ENCODE measurements around the gene AGPS. TPM values are rescaled to one million over a fixed set of nuclear protein-coding genes. Genes with fewer than 3 reads are reported as not detected.
"Not testable (repeated sequence)": the region's sequence is repeated elsewhere in the genome, so short reads cannot be mapped to it uniquely, and the experiment has no call there.

The AGPS gene
- total RNA-seq, 2 donors from 2014 or later = 38.8 to 44.6 TPM

DNA sequence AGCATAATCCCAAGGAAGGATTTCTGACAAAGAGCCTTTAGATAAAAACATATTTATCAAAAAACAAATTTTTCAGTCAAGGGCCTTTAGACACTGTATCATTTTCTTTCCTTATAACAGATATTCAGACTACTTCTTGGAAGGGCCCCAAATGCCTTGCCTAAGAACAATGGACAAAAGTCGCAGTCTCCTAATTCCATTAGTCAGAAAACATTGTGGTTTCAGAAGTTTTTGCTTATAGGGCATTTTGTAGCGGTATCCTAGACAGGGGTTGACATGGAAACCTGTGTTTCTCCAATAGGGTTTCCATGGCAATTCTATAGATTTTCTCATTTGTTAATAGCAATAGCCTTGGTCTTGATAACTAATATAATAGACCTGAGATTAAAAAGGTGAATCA lies 36.7 kb upstream of the AGPS start:
- Mint-ChIP-seq H3K4me3 (no peak overlapping the region), H3K9me3 (no peaks in the 10 kb centered on the region), H3K27me3 (ENCODE audit: low read depth) (no peaks in the 10 kb centered on the region), H3K27ac (no peak overlapping the region), H3K4me1 (ENCODE audit: low read depth) (no peaks in the 10 kb centered on the region), H3K36me3 (ENCODE audit: insufficient read depth in 2 of 2) (no peaks in the 10 kb centered on the region)
- ATAC-seq (replicated peaks in 1 of 2) (no peak), DNase-seq (no peak)

DNA sequence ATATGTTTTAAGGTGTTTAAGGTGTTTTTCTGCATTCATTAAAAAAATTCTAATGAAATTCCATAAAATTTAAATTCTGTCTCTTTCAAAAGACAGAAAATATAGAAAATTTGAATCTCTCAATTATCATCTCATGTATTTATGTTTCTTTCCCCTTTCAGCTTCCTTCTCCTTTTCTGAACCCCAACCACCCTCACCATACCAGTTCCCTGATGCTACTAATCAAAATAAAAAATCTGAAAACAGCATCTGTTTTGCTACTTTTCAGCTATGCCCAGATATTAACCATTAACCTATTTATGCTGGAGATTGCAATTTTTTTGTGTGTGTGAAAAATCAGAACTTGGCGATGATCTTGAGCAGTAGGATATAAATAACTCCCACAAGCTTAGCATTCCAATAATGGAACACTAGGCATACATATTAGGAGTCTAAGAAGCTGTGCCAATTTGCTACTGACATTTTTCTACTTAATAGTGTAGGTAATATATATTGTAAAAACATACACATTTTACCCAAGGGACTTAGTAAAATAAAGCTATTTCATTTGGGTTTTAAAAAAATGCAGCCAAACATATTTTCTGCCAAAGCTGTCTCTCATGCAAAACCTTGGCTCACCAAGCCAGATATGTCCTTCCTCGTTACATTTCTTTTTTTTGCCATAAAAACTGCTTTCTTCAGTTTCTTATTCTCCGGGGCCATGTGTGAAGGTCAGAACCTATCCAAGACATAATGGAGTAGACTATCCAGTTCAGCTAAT lies 32.6 kb upstream of the AGPS start:
- no peaks in the 10 kb centered on the region for H3K9me3 Mint-ChIP-seq

DNA sequence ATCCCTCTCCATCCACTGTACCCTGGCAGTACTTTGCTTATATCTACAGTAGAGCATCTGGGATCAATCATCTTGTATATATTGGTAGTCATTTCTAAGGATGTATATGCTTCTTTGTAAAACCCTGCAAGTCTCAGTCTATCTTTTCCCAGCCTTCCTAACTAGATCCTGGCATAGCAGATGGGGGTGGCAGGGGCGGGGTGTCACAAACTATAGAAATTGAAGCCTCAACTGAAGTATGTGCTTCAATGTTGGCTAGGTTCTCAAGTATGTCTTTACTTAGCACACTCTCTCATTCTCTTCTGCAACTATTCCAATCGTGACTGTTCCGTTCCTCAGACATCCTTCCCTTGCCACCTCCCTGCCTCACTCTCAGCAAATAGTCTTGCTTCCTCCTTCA lies 30.1 kb upstream of the AGPS start:
- no peak for DNase-seq
- Mint-ChIP-seq H3K4me3 (no peak overlapping the region), H3K9me3 (no peaks in the 10 kb centered on the region), H3K4me1 (ENCODE audit: low read depth) (no peaks in the 10 kb centered on the region), H3K27ac (no peak overlapping the region), H3K36me3 (ENCODE audit: insufficient read depth in 2 of 2) (no peaks in the 10 kb centered on the region), H3K27me3 (ENCODE audit: low read depth) (no peaks in the 10 kb centered on the region)
- ATAC-seq (replicated peaks in 1 of 2) = no peak

More for the DNA sequence above, 32.6 kb upstream of the AGPS start:
- no peak for ATAC-seq (replicated peaks in 1 of 2)
- Mint-ChIP-seq H3K27me3 (ENCODE audit: low read depth) (no peaks in the 10 kb centered on the region), H3K36me3 (ENCODE audit: insufficient read depth in 2 of 2) (no peaks in the 10 kb centered on the region), H3K4me1 (ENCODE audit: low read depth) (no peaks in the 10 kb centered on the region), H3K4me3 (no peak overlapping the region), H3K27ac (no peak overlapping the region)
- DNase-seq = no peak

DNA sequence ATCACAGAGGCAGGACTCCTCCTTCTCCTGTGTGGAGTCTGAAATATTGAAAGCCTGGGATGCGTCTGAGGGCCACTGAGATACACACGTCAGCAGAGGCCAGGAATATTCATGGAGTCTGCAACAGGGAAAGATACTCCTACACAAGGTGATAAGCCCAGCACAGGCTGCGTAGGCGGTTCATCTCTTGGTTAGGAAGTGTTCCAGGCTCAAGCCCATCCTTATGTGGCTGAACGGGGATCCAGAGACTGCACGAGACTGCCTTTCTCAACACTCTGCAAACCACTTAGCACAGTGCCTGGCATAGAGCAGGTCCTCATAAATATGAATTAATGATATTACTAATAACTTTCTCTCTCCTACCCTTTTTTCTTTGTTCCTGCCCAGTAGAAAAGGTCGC lies 29.2 kb upstream of the AGPS start:
- ATAC-seq (replicated peaks in 1 of 2) = no peak
- Mint-ChIP-seq H3K9me3 (peaks cover 3 to 5% of the 10 kb centered on the region in 2 donors), H3K4me3 (no peak overlapping the region)

DNA sequence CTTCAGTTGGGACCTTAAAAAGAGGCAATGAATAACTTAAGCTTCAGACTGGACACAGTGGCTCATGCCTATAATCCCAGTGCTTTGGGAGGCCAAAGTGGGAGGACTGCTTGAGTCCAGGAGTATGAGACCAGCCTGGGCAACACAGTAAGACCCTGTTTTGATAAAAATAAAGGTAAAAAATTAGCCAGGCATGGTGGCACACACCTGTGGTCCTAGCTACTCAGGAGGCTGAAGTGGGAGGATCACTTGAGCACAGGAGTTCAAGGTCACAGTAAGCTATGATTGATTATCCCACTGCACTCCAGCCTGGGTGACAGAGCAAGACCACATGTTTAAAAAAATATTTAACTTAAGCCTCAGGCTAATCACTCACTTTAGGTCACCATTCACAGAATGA lies 26.8 kb upstream of the AGPS start:
- H3K4me1 Mint-ChIP-seq (ENCODE audit: low read depth); DNase-seq; H3K4me3 Mint-ChIP-seq; H3K27ac Mint-ChIP-seq; H3K27me3 Mint-ChIP-seq (ENCODE audit: low read depth); ATAC-seq (replicated peaks in 1 of 2): not testable (repeated sequence)
- peaks cover 7 to 14% of the 10 kb centered on the region in 2 donors for H3K9me3 Mint-ChIP-seq
- H3K36me3 Mint-ChIP-seq (ENCODE audit: insufficient read depth in 2 of 2) = peaks cover 0 to 19% of the 10 kb centered on the region in 2 donors

More for the DNA sequence above, 29.2 kb upstream of the AGPS start:
- no peaks in the 10 kb centered on the region for H3K36me3 Mint-ChIP-seq (ENCODE audit: insufficient read depth in 2 of 2)
- H3K4me1 Mint-ChIP-seq (ENCODE audit: low read depth) = no peaks in the 10 kb centered on the region
- no peak overlapping the region for H3K27ac Mint-ChIP-seq
- no peaks in the 10 kb centered on the region for H3K27me3 Mint-ChIP-seq (ENCODE audit: low read depth)
- no peak for DNase-seq

DNA sequence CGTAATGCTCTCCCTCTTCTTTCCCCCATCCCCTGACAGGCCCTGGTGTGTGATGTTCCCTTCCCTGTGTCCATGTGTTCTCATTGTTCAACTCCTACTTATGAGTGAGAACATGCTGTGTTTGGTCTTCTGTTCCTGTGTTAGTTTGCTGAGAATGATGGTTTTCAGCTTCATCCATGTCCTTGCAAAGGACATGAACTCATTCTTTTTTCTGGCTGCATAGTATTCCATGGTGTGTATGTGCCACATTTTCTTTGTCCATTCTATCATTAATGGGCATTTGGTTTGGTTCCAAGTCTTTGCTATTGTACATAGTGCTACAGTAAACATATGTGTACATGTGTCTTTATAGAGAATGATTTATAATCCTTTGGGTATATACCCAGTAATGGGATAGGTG lies 24.6 kb upstream of the AGPS start:
- DNase-seq; H3K27ac Mint-ChIP-seq; ATAC-seq (replicated peaks in 1 of 2); H3K4me3 Mint-ChIP-seq; H3K27me3 Mint-ChIP-seq (ENCODE audit: low read depth); H3K4me1 Mint-ChIP-seq (ENCODE audit: low read depth): not testable (repeated sequence)
- peaks cover 27% of the 10 kb centered on the region in 2 donors for H3K9me3 Mint-ChIP-seq
- H3K36me3 Mint-ChIP-seq (ENCODE audit: insufficient read depth in 2 of 2) = peaks cover 16 to 33% of the 10 kb centered on the region in 2 donors

DNA sequence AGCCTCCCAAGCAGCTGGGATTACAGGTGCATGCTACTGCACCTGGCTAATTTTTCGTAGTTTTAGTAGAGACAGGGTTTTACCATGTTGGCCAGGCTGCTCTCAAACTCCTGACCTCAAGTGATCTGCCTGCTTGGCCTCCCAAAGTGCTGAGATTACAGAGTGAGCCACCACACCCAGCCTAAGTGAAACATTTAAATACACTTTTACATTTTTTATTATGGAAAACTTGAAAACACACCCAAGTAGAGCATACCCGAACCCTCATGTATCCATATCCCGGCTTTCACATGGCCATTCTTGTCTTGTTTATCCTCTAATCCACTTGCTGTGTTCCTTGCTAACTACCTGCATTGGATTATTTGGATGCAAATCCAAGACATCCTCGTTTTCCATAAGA lies 13.2 kb upstream of the AGPS start:
- DNase-seq (no peak), ATAC-seq (replicated peaks in 1 of 2) (no peak)
- Mint-ChIP-seq H3K27me3 (ENCODE audit: low read depth) (no peaks in the 10 kb centered on the region), H3K27ac (no peak overlapping the region), H3K4me3 (no peak overlapping the region), H3K4me1 (ENCODE audit: low read depth) (no peaks in the 10 kb centered on the region), H3K36me3 (ENCODE audit: insufficient read depth in 2 of 2) (peaks cover 1 to 4% of the 10 kb centered on the region in 2 donors), H3K9me3 (no peaks in the 10 kb centered on the region)

DNA sequence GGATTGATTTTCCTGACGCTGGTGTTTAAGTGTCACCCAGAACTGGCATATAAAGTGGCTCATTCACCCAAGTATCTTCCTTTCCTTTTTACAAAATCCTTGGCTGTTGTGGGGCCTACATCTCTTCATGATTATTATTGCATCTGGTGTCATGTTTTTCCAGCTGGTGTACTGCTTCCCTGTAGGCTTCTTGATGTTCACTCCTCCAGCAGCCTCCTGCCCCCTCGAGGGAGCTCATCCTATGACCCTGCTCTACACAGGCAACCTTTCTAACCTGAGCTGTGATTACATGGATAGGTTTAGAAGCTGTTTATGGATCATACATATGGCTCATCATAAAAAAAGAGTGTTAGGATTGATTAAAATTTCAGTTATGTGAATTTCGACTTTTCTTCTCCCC lies 12.4 kb upstream of the AGPS start:
- Mint-ChIP-seq H3K4me3 (no peak overlapping the region), H3K27me3 (ENCODE audit: low read depth) (no peaks in the 10 kb centered on the region), H3K9me3 (no peaks in the 10 kb centered on the region), H3K4me1 (ENCODE audit: low read depth) (no peaks in the 10 kb centered on the region), H3K36me3 (ENCODE audit: insufficient read depth in 2 of 2) (peaks cover 1 to 4% of the 10 kb centered on the region in 2 donors), H3K27ac (no peak overlapping the region)
- ATAC-seq (replicated peaks in 1 of 2) (no peak), DNase-seq (no peak)

DNA sequence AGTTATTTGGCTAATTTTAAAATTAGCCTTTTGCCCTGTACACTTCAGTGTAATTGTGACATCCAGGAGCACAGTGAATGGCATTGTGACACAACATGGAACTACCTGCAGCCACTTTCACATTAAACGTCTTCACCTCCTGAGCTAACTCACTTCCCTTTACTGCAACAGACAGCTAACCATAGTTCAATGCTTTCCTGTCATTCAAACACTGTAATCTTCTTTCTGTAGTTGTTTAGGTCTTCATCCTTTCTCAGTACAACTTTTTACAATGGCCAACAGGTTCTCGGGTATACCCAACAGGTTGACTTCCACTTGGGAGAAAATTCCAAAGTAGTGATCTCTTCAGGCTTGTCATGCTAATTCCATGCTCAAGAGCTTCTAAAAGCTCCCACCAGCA lies 8.6 kb upstream of the AGPS start:
- Mint-ChIP-seq H3K4me3 (no peak overlapping the region), H3K36me3 (ENCODE audit: insufficient read depth in 2 of 2) (peaks cover 1 to 4% of the 10 kb centered on the region in 2 donors), H3K4me1 (ENCODE audit: low read depth) (no peaks in the 10 kb centered on the region), H3K9me3 (no peaks in the 10 kb centered on the region), H3K27me3 (ENCODE audit: low read depth) (no peaks in the 10 kb centered on the region), H3K27ac (no peak overlapping the region)
- ATAC-seq (replicated peaks in 1 of 2) (no peak), DNase-seq (no peak)

DNA sequence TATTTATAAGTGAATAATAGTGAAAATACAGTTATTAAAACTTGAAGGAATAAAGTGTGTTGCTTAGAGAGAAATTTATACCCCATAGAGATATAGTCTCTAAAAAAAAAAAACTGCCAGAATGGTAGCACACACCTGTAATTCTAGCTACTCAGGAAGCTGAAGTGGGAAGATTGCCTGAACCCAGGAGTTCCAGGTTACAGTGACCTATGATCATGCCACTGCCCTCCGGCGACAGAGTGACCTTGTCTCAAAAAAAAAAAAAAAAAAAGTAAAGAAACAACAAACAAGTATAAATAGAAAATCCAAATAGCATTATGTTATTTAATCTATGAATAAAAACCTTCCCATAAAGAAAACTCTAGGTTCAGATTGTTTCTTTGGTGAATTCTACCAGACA lies 7.4 kb upstream of the AGPS start:
- DNase-seq (no peak), ATAC-seq (replicated peaks in 1 of 2) (no peak)
- no peaks in the 10 kb centered on the region for H3K9me3 Mint-ChIP-seq
- H3K4me1 Mint-ChIP-seq (ENCODE audit: low read depth) = peaks cover 6% of the 10 kb centered on the region
- H3K27ac Mint-ChIP-seq = no peak overlapping the region
- no peak overlapping the region for H3K4me3 Mint-ChIP-seq
- peaks cover 1 to 4% of the 10 kb centered on the region in 2 donors for H3K36me3 Mint-ChIP-seq (ENCODE audit: insufficient read depth in 2 of 2)
- no peaks in the 10 kb centered on the region for H3K27me3 Mint-ChIP-seq (ENCODE audit: low read depth)

DNA sequence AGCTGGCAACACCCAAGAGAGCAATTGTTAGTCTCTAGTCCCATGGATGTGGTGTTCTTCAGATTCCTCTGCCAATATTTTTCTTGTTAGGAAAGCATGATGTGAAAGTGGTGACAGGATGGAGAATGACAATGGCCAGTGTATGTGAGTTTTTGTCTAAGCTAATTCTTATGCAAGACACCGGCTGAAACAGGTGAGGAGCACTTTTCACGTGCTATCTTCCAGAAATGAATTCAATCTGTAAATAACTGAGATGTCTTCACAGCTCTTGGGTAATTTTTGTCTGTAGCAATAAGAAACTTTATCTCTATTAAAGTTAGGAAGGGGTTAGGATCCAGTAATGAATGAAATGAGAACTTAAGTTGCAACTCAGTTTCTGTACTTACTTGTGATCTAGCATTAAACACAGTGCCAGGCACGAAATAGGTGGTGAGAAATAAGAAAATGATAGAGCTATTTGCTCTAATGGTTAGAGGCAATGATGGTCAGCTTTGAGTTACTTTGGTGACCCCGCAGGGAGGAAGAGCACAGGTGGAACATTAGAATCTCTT lies 676 bp upstream of the AGPS start:
- H3K9me3 Mint-ChIP-seq = no peaks in the 10 kb centered on the region
- peak overlapping the region; percentile 97 for H3K27ac Mint-ChIP-seq
- no peak for DNase-seq
- H3K36me3 Mint-ChIP-seq (ENCODE audit: insufficient read depth in 2 of 2) = peaks cover 6 to 15% of the 10 kb centered on the region in 2 donors
- H3K27me3 Mint-ChIP-seq (ENCODE audit: low read depth) = no peaks in the 10 kb centered on the region
- no peak for ATAC-seq (replicated peaks in 1 of 2)
- peaks cover 64% of the 10 kb centered on the region for H3K4me1 Mint-ChIP-seq (ENCODE audit: low read depth)
- peak overlapping the region; percentile 93 to 96 for H3K4me3 Mint-ChIP-seq

DNA sequence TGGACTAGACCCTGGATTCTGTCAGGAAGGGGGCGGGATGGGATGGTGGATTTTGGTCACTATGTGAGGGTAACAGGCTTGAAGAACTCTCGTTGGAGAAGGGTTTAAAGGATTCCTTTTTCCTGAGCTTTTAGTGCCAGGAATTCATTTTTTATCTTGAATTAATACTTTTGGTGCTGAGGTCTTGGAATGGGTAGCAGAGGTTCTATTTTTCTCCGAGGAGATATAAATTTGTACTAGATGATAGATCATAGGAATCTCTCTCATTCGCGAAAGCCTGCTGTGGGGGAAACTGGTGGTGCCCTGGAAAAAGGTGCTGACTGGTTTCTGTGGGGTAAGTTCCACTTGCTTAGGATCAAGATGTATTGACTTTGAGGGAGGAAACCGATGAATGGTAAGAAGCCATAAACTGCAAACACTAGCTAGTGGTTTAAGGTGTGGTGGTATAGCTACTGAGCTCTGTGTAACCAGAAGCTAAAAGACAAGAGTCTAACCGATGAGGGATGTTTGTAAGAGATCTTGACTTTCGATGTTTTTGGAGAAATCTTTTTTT lies 706 bp downstream of the AGPS start:
- Mint-ChIP-seq H3K27me3 (ENCODE audit: low read depth) (no peaks in the 10 kb centered on the region), H3K4me3 (peak overlapping the region; percentile 93 to 96), H3K4me1 (ENCODE audit: low read depth) (peaks cover 78% of the 10 kb centered on the region), H3K36me3 (ENCODE audit: insufficient read depth in 2 of 2) (peaks cover 6 to 17% of the 10 kb centered on the region in 2 donors), H3K27ac (peak overlapping the region; percentile 94), H3K9me3 (no peaks in the 10 kb centered on the region)
- DNase-seq (peak in 1 of 2 donors; percentile 12), ATAC-seq (replicated peaks in 1 of 2) (no peak)

DNA sequence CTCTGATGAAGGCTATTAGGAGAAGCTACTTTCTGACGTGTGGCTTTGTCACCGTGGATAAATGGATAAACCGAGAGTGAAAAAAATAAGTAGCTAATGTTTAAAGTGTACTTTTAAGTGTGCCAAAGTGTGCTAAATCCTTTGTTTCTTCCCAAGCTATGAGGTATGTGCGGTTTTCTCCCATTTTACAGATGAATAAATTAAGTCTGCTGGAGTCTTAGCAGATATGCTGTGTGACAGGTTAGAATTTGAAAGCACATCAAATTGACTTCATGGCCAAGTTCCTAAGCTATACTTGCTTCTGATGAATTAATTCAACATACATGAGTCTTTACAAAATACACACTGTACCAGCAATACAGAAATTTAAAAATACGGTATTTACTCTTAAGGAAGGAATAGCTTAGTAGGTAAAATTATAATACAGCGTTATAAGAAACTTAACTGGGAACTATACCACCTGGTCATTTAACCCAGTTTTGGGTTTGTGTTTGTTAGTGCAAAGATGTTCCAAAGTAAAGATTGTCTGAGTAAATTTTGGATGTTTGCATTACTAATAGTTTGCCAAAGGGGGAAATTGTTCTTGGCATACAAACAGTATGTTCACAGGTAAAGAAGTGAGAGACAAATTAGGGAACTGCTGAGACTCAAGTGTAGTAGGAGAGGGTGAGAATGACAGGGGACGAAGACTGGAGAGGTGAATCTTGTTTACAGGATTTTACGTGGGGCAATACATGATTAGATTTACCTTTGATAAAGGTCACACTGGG lies 1.4 kb downstream of the AGPS start:
- H3K36me3 Mint-ChIP-seq (ENCODE audit: insufficient read depth in 2 of 2) = peaks cover 6 to 17% of the 10 kb centered on the region in 2 donors
- no peak for ATAC-seq (replicated peaks in 1 of 2)
- no peaks in the 10 kb centered on the region for H3K27me3 Mint-ChIP-seq (ENCODE audit: low read depth)
- DNase-seq = no peak
- peak overlapping the region; percentile 94 for H3K27ac Mint-ChIP-seq
- H3K9me3 Mint-ChIP-seq = no peaks in the 10 kb centered on the region
- H3K4me3 Mint-ChIP-seq = peak overlapping the region; percentile 93 to 96
- peaks cover 84% of the 10 kb centered on the region for H3K4me1 Mint-ChIP-seq (ENCODE audit: low read depth)
